K562 (cell line): ENCODE data around the gene NAIF1. TPM values are rescaled to one million over a fixed set of nuclear protein-coding genes. Genes with fewer than 3 reads are reported as not detected.

Experiments used
- ATAC-seq: fragments of 200-7000 bp; cut with Tn5 transposase; 3 replicates; pipeline ENCODE4 v1.9.1; 2020; ENCODE audit warnings: moderate library complexity
- BruUV-seq: library from RNA; stranded (reverse); fragments of 400-500 nt; replicated peaks from 2 replicates; lab custom pipeline; 2021; lab: Mats Ljungman, UMichigan
- CTCF ChIA-PET: fragments of 300-600 bp; formaldehyde crosslinking; extraction: SDS; loops from one replicate; lab custom pipeline; 2021; ENCODE audit warnings: low intra/inter-chr PET ratio; lab: Yijun Ruan, JAX
- POLR2A ChIA-PET: fragments of 300-600, 350-650 bp; sonication (Branson Sonifier 250); formaldehyde crosslinking; extraction: SDS; loops from one replicate; lab custom pipeline; 2021; ENCODE audit warnings: antibody characterized with exemption, inconsistent platforms; lab: Yijun Ruan, JAX
- DNase-seq, 4 experiments: peaks; one replicate each; pipeline versions ENCODE4 v3.0.0 to v3.0.0-alpha.2; 2011 to 2018; ENCODE audit warnings: low spot score in 3 of 4, mixed read lengths in 3 of 4; ENCODE audit errors: extremely low read depth in 1 of 4
- FAIRE-seq: peaks from 2 replicates; lab custom pipeline; 2011; peaks lifted over from hg19 to GRCh38; lab: Jason Lieb, UNC
- H2AFZ ChIP-seq: 2 replicates; pipeline ENCODE4 v1.6.0; 2011; ENCODE audit warnings: low read depth, low read length, control low read depth, inconsistent platforms
- H3K27ac ChIP-seq: fragments of 200-600 bp; 3 replicates; pipeline ENCODE4 v1.8.0; 2011; ENCODE audit warnings: low read depth, mild to moderate bottlenecking, control low read depth, inconsistent platforms, low read length, moderate library complexity, mixed read lengths; ENCODE audit errors: extremely low read depth
- H3K27me3 ChIP-seq, 2 experiments: fragments of 300-600 bp in 1 of 2; 2 replicates in 1 of 2; 3 replicates in 1 of 2; pipeline versions ENCODE4 v1.6.0 to v1.8.0; 2011; ENCODE audit warnings: inconsistent platforms in 2 of 2, low read length in 2 of 2, mild to moderate bottlenecking in 1 of 2, mixed read lengths in 1 of 2, moderate library complexity in 1 of 2; ENCODE audit not compliant: control insufficient read depth in 2 of 2, insufficient read depth in 2 of 2
- H3K36me3 ChIP-seq: fragments of 300-600 bp; 3 replicates; pipeline ENCODE4 v1.8.0; 2011; ENCODE audit warnings: mild to moderate bottlenecking, low read length, inconsistent platforms; ENCODE audit not compliant: control insufficient read depth, insufficient read depth
- H3K4me1 ChIP-seq, 2 experiments: fragments of 200-600 bp in 1 of 2; replicated peaks in 1 of 2; 2 replicates in 1 of 2; 3 replicates in 1 of 2; pipeline versions ENCODE4 v1.5.1 to v1.8.0; 2011; ENCODE audit warnings: inconsistent platforms in 2 of 2, low read length in 2 of 2, mild to moderate bottlenecking in 1 of 2, mixed read lengths in 1 of 2, moderate library complexity in 1 of 2; ENCODE audit not compliant: control insufficient read depth in 2 of 2, insufficient read depth in 2 of 2
- H3K4me2 ChIP-seq: 2 replicates; pipeline ENCODE4 v1.6.1; 2011; ENCODE audit warnings: low read length, control low read depth, inconsistent platforms, mixed read lengths; ENCODE audit not compliant: insufficient read depth
- H3K4me3 ChIP-seq: fragments of 200-600 bp; sonication (generic), shearing (Covaris generic); 2 replicates; pipeline ENCODE4 v1.5.1; 2016; ENCODE audit warnings: control low read depth, inconsistent platforms
- H3K79me2 ChIP-seq: fragments of 200-600 bp; 3 replicates; pipeline ENCODE4 v1.8.0; 2011; ENCODE audit warnings: low read length, inconsistent platforms; ENCODE audit not compliant: control insufficient read depth, insufficient read depth
- H3K9ac ChIP-seq, 2 experiments: 2 replicates each; pipeline versions ENCODE4 v1.6.0 to v1.6.1; 2011; ENCODE audit warnings: low read depth in 2 of 2, low read length in 2 of 2, control low read depth in 1 of 2, inconsistent platforms in 1 of 2, mild to moderate bottlenecking in 1 of 2, mixed read lengths in 1 of 2; ENCODE audit not compliant: insufficient read depth in 1 of 2
- H3K9me1 ChIP-seq: one replicate; pipeline ENCODE4 v1.6.0; 2011; ENCODE audit warnings: inconsistent platforms, mild to moderate bottlenecking, low read length, moderate library complexity; ENCODE audit not compliant: control insufficient read depth, insufficient read depth
- H3K9me3 ChIP-seq: replicated peaks from 2 replicates; pipeline ENCODE4 v1.5.1; 2011; ENCODE audit warnings: low read depth, low read length, inconsistent platforms; ENCODE audit not compliant: control insufficient read depth, insufficient read depth
- H4K20me1 ChIP-seq: replicated peaks from 2 replicates; pipeline ENCODE4 v1.6.1; 2011; ENCODE audit warnings: low read length, inconsistent platforms, mixed read lengths; ENCODE audit not compliant: control insufficient read depth, insufficient read depth
- CBX1 ChIP-seq: sonication (generic); IDR thresholded peaks from 2 replicates; pipeline ENCODE4 v1.6.1; 2016; ENCODE audit warnings: antibody characterized with exemption, low read depth, mild to moderate bottlenecking
- CBX8 ChIP-seq: fragments of 200-600 bp; sonication (generic); IDR thresholded peaks from 2 replicates; pipeline ENCODE4 v1.6.1; 2012; ENCODE audit warnings: borderline replicate concordance, mixed run types, low read depth, mild to moderate bottlenecking, moderate library complexity, mixed read lengths, low read length, control low read depth, inconsistent platforms; ENCODE audit not compliant: poor library complexity, severe bottlenecking; ENCODE audit errors: extremely low read depth
- CEBPZ ChIP-seq: fragments of 150-350 bp; IDR thresholded peaks from 2 replicates; pipeline ENCODE4 v1.6.1; 2014; ENCODE audit warnings: low read depth, mild to moderate bottlenecking, low read length, borderline replicate concordance
- CREB3L1 ChIP-seq: fragments of 450-650 bp; IDR thresholded peaks from 2 replicates; pipeline ENCODE4 v1.6.1; 2014; ENCODE audit warnings: low read depth, mild to moderate bottlenecking, moderate library complexity, borderline replicate concordance
- EGR1 ChIP-seq: fragments of 450-650 bp; conservative IDR thresholded peaks from 2 replicates; pipeline ENCODE4 v1.6.1; 2017; ENCODE audit warnings: mild to moderate bottlenecking
- EZH2 ChIP-seq: IDR thresholded peaks from 2 replicates; pipeline ENCODE4 v1.6.1; 2012; ENCODE audit warnings: low read depth, mild to moderate bottlenecking, inconsistent platforms, low read length, borderline replicate concordance
- FUS ChIP-seq: fragments of 200-400 bp; formaldehyde crosslinking; optimal IDR thresholded peaks from 2 replicates; pipeline ENCODE3; 2017; ENCODE audit warnings: low read depth, low read length
- ILF3 ChIP-seq: fragments of 450-650 bp; IDR thresholded peaks from 2 replicates; pipeline ENCODE4 v1.6.1; 2018; ENCODE audit warnings: antibody characterized with exemption, mild to moderate bottlenecking, moderate library complexity, borderline replicate concordance
- PHF21A ChIP-seq: fragments of 450-650 bp; IDR thresholded peaks from 2 replicates; pipeline ENCODE4 v1.6.1; 2017; ENCODE audit warnings: low read depth, borderline replicate concordance
- PHTF2 ChIP-seq: fragments of 250-450 bp; sonication (Bioruptor Pico); IDR thresholded peaks from 2 replicates; pipeline ENCODE4 v1.5.0; 2021; ENCODE audit warnings: mild to moderate bottlenecking
- POLR2B ChIP-seq: fragments of 450-650 bp; IDR thresholded peaks from 2 replicates; pipeline ENCODE4 v1.6.1; 2018; ENCODE audit warnings: low read depth; ENCODE audit not compliant: partially characterized antibody
- SIN3A ChIP-seq, 2 experiments: fragments of 150-350 bp in 1 of 2; IDR thresholded peaks; 2 replicates each; pipeline ENCODE4 v1.6.1; 2011 to 2016; ENCODE audit warnings: borderline replicate concordance in 2 of 2, low read depth in 2 of 2, low read length in 2 of 2, mild to moderate bottlenecking in 2 of 2, moderate library complexity in 2 of 2; ENCODE audit not compliant: control insufficient read depth in 1 of 2
- SLC30A9 ChIP-seq: fragments of 250-450 bp; sonication (Bioruptor Pico); IDR thresholded peaks from 2 replicates; pipeline ENCODE4 v1.8.0; 2022; ENCODE audit warnings: mild to moderate bottlenecking, moderate library complexity
- SNRNP70 ChIP-seq: fragments of 200-400 bp; formaldehyde crosslinking; optimal IDR thresholded peaks from 2 replicates; pipeline ENCODE3; 2017; ENCODE audit warnings: low read depth, low read length
- YY1 ChIP-seq, 3 experiments: IDR thresholded peaks; 2 replicates each; pipeline ENCODE4 v1.6.1; 2011; ENCODE audit warnings: low read length in 2 of 3, mild to moderate bottlenecking in 2 of 3, moderate library complexity in 2 of 3, borderline replicate concordance in 1 of 3, control low read depth in 1 of 3, low read depth in 1 of 3; ENCODE audit not compliant: insufficient read depth in 3 of 3, insufficient replicate concordance in 2 of 3, control insufficient read depth in 1 of 3, insufficient read length in 1 of 3; ENCODE audit errors: extremely low read depth in 1 of 3
- WGBS: fragments of 100-300 bp; shearing (Covaris generic); methylation state at CpG from one replicate; pipeline ENCODE4 v1.1.6; 2016; ENCODE audit warnings: low coverage, mixed read lengths; ENCODE audit not compliant: insufficient coverage; ENCODE audit errors: missing lambda C conversion rate; 5-methylcytosine and 5-hydroxymethylcytosine counted together
- in situ Hi-C: fragments of 300-500 bp; cut with MboI; formaldehyde crosslinking; loops from 4 replicates; pipeline ENCODE4 v1.15.0; 2018; ENCODE audit warnings: inconsistent platforms, mixed read lengths
- intact Hi-C: fragments of 100-400 bp; cut with micrococcal nuclease; formaldehyde crosslinking; loops from 2 replicates; pipeline ENCODE4 v1.14.2; 2022
- polyA plus RNA-seq, 8 experiments: library from polyadenylated mRNA; depleted of rRNA in 4 of 8; stranded (reverse) in 5 of 8; unstranded in 3 of 8; fragments of >200 nt; fragmentation: Nextera tagmentation in 2 of 8; fragmentation: Illumina TruSeq in 1 of 8; extraction: Ambion mirVana in 2 of 8; extraction: Trizol in 1 of 8; gene quantifications; 2 replicates each; pipeline versions ENCODE4 v1.2.1 to v1.2.3, GENCODE V29; 2011 to 2014; ENCODE audit warnings: inconsistent platforms in 1 of 8, missing spikeins in 1 of 8
- total RNA-seq, 7 experiments: library from RNA; depleted of rRNA in 6 of 7; stranded (reverse); fragments of >200 nt in 6 of 7; fragmentation: Illumina TruSeq in 2 of 7; extraction: Trizol in 2 of 7; gene quantifications; 2 replicates each; pipeline versions ENCODE4 v1.2.1 to v1.2.3, GENCODE V29; 2011 to 2021; ENCODE audit warnings: low replicate concordance in 1 of 7

Gene NAIF1
- total and polyA plus RNA-seq, 9 of the 15 experiments (the other 6 are each of a cell fraction or from before 2014, with no cell fraction given) = 4.8 to 26.6 (median 17.2) TPM

GRCh38 chr9:128099932-128100491 is 32.9 kb upstream of the NAIF1 start:
- Histone ChIP-seq H3K27me3 (no peaks in the 10 kb centered on the region), H4K20me1 (0 out of 2 replicates have a peak, but pooled peaks cover 10% of the 10 kb centered on the region), H3K4me2 (peak overlapping the region; percentile 87), H3K27ac (peak overlapping the region; percentile 89; the same call in 1 of the 3 replicates), H3K79me2 (peaks cover 71% of the 10 kb centered on the region), H3K4me1 (peaks cover 58 to 72% of the 10 kb centered on the region in 2 experiments), H3K36me3 (peaks cover 88% of the 10 kb centered on the region), H3K9ac (peak overlapping the region in 1 of 2 experiments; percentile 94; a peak in 2 of 4 replicates), H3K4me3 (peak overlapping the region; percentile 49; the same call in 1 of the 2 replicates), H3K9me3 (no peaks in the 10 kb centered on the region), H3K9me1 (no peaks in the 10 kb centered on the region), H2AFZ (no peak overlapping the region)
- FAIRE-seq (peak; percentile 42), DNase-seq (peak in 3 of 4 experiments; percentile 43 to 55 (median 49)), ATAC-seq (peak; percentile 2; the same call in 2 of the 3 replicates)
- intact Hi-C loops = loop anchor here (2.0 kb wide), 1 partner anchor 33 kb away; the partner anchor contains the start of gene NAIF1
- in situ Hi-C loops = no loop called here
- CTCF ChIA-PET = interaction anchor here (0.7 kb wide), 1 partner anchor 97 kb away, joined by 3 read pairs; no protein-coding TSS in a partner anchor
- no TSS peak for BruUV-seq
- WGBS = 51% methylated on average over 13 of the region's 16 CpGs
- POLR2A ChIA-PET = interaction anchor here (0.6 to 1.9 kb wide), 4 partner anchors 9 to 144 kb away, joined by 3 to 8 read pairs (median 5); no protein-coding TSS in a partner anchor
- TF ChIP-seq SNRNP70 = no peak
- TF ChIP-seq YY1 (IDR thresholded peaks at IDR 0.05; ENCODE audit: borderline replicate concordance in 1 of 3, control insufficient read depth in 1 of 3, extremely low read depth in 1 of 3, insufficient read depth in 3 of 3, insufficient read length in 1 of 3, insufficient replicate concordance in 2 of 3, low read depth in 1 of 3, low read length in 2 of 3) = no peak
- TF ChIP-seq EZH2 = no peak
- TF ChIP-seq SLC30A9 (CRISPR knock-in tag) = no peak
- TF ChIP-seq ILF3 = no peak
- peak; percentile 58 for TF ChIP-seq EGR1
- no peak for TF ChIP-seq POLR2B
- TF ChIP-seq CREB3L1 = no peak
- TF ChIP-seq CBX1 = no peak
- no peak for TF ChIP-seq FUS
- TF ChIP-seq SIN3A (IDR thresholded peaks at IDR 0.05; ENCODE audit: borderline replicate concordance in 2 of 2, control insufficient read depth in 1 of 2, low read depth in 2 of 2, low read length in 2 of 2) = no peak
- TF ChIP-seq CEBPZ = no peak
- no peak for TF ChIP-seq CBX8
- no peak for TF ChIP-seq PHF21A
- no peak for TF ChIP-seq PHTF2
